PC-9 (cell line): Measurements from ENCODE around the gene SEBOX.

Experiments
- EZH2 ChIP-seq: fragments of 200-600 bp; sonication (generic); IDR thresholded peaks from 2 replicates; pipeline ENCODE4 v1.8.0; 2017; ENCODE audit warnings: antibody characterized with exemption, low read depth
- TF ChIP-seq, protein P1 (sequence below): fragments of 200-600 bp; sonication (generic); conservative IDR thresholded peaks from 2 replicates; pipeline ENCODE4 v1.6.1; 2017; ENCODE audit warnings: mixed run types, antibody characterized with exemption, mild to moderate bottlenecking, moderate library complexity

DNA sequence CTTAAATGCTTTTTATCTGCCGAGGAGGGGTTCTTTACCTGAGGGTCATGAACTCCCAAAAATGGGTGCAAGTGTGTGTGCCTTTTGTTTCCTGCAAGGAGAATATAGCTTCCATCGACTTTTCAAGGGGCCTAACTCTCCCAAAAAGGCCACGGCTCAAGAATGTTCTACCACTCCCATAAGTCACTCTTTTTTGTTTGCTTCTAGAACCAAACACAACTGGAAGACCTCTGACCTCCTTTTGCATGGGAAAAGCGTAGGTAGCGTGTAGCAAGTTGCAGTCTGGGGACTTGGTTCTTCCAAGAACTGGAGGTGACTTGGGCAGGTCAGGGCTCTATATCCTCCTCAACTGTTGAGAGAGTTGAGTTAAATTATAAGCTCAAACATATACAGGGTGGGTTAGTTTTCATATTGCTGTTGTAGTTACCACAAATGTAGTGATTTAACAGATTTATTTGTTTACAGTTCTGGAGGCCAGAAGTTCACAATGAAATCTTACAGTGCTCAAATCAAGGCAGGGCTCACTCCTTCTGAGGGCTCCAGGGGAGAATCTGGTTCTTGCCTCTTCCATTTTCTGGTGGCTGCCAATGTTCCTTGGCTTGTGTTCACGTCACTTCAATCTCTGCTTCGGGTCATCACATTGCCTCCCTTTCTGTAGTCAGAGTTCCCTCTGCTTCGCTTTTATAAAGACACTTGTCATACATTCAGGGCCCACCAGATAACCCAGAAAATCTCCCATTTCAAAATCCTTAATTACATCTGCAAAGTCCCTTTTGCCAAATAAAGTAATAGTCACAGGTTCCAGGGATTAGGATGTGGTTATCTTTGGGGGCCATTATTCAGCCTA is 44.6 kb downstream of the SEBOX start:
- TF ChIP-seq, protein P1, sequence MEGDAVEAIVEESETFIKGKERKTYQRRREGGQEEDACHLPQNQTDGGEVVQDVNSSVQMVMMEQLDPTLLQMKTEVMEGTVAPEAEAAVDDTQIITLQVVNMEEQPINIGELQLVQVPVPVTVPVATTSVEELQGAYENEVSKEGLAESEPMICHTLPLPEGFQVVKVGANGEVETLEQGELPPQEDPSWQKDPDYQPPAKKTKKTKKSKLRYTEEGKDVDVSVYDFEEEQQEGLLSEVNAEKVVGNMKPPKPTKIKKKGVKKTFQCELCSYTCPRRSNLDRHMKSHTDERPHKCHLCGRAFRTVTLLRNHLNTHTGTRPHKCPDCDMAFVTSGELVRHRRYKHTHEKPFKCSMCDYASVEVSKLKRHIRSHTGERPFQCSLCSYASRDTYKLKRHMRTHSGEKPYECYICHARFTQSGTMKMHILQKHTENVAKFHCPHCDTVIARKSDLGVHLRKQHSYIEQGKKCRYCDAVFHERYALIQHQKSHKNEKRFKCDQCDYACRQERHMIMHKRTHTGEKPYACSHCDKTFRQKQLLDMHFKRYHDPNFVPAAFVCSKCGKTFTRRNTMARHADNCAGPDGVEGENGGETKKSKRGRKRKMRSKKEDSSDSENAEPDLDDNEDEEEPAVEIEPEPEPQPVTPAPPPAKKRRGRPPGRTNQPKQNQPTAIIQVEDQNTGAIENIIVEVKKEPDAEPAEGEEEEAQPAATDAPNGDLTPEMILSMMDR = no peak
- no peak for TF ChIP-seq EZH2
